Neural cell (in vitro differentiated cells): ENCODE results near the gene GALNT11.

Experiments used
- EP300 ChIP-seq: fragments of 450-650 bp; conservative IDR thresholded peaks from 2 replicates; pipeline ENCODE4 v1.6.1; 2014; ENCODE audit warnings: antibody characterized with exemption, mild to moderate bottlenecking, moderate library complexity; ENCODE audit not compliant: poor library complexity, severe bottlenecking
- EZH2 ChIP-seq: fragments of 200-600, 300-800 bp; shearing (Covaris generic), sonication (generic); IDR thresholded peaks from 2 replicates; pipeline ENCODE4 v1.6.1; 2014; ENCODE audit warnings: antibody characterized with exemption, low read length, borderline replicate concordance, mild to moderate bottlenecking; ENCODE audit not compliant: insufficient read depth, poor library complexity, severe bottlenecking
- MXI1 ChIP-seq: fragments of 450-650 bp; conservative IDR thresholded peaks from 2 replicates; pipeline ENCODE4 v1.6.1; 2014; ENCODE audit warnings: antibody characterized with exemption, mild to moderate bottlenecking; ENCODE audit not compliant: poor library complexity, severe bottlenecking
- POLR2AphosphoS5 ChIP-seq: IDR thresholded peaks from 2 replicates; pipeline ENCODE4 v1.6.1; 2012
- RAD21 ChIP-seq: fragments of 450-650 bp; conservative IDR thresholded peaks from 2 replicates; pipeline ENCODE4 v1.6.1; 2014; ENCODE audit warnings: antibody characterized with exemption, mild to moderate bottlenecking, moderate library complexity
- REST ChIP-seq: IDR thresholded peaks from 2 replicates; pipeline ENCODE4 v1.6.1; 2012; ENCODE audit warnings: borderline replicate concordance
- SMC3 ChIP-seq: fragments of 450-650 bp; conservative IDR thresholded peaks from 2 replicates; pipeline ENCODE4 v1.6.1; 2014; ENCODE audit warnings: antibody characterized with exemption, mild to moderate bottlenecking, moderate library complexity; ENCODE audit not compliant: poor library complexity
- TAF1 ChIP-seq: IDR thresholded peaks from 2 replicates; pipeline ENCODE4 v1.6.1; 2012; ENCODE audit warnings: low read depth
- TF ChIP-seq, protein P1 (sequence below): fragments of 450-650 bp; IDR thresholded peaks from 2 replicates; pipeline ENCODE4 v1.5.1; 2014; ENCODE audit warnings: antibody characterized with exemption, mild to moderate bottlenecking, moderate library complexity; ENCODE audit not compliant: poor library complexity, severe bottlenecking

DNA sequence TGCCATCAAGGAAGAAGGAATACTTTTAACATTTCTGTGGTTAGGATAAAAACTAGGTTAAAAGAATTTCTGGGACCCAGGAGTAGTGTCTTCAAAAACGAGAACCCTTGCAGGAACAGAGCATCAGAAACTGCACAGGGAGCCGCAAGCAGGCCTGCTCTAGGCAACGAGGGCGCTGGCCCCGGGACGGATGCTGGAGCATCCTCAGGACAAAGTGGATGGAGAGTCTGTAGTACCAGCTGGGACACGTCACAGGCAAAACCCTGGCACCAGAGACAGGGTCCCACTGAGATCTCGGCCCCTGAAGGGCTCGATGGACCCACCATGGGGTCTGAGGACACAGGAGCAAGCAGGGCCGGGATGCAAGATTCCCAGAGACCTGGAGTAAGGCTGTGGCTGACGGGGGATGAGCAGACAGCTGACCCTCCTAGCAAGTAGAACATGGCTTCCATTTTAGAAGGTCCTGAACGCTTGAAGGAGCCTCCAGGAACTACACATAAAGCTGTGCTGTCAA, 106.6 kb downstream of the GALNT11 start:
- TF ChIP-seq, protein P1, sequence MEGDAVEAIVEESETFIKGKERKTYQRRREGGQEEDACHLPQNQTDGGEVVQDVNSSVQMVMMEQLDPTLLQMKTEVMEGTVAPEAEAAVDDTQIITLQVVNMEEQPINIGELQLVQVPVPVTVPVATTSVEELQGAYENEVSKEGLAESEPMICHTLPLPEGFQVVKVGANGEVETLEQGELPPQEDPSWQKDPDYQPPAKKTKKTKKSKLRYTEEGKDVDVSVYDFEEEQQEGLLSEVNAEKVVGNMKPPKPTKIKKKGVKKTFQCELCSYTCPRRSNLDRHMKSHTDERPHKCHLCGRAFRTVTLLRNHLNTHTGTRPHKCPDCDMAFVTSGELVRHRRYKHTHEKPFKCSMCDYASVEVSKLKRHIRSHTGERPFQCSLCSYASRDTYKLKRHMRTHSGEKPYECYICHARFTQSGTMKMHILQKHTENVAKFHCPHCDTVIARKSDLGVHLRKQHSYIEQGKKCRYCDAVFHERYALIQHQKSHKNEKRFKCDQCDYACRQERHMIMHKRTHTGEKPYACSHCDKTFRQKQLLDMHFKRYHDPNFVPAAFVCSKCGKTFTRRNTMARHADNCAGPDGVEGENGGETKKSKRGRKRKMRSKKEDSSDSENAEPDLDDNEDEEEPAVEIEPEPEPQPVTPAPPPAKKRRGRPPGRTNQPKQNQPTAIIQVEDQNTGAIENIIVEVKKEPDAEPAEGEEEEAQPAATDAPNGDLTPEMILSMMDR: no peak
- TF ChIP-seq EP300: no peak
- no peak for TF ChIP-seq EZH2
- no peak for TF ChIP-seq MXI1
- no peak for TF ChIP-seq POLR2AphosphoS5
- TF ChIP-seq REST: no peak
- TF ChIP-seq RAD21: no peak
- TF ChIP-seq SMC3: no peak
- TF ChIP-seq TAF1: no peak
